Measurements from ENCODE around the gene DNAL4. TPM values are rescaled to one million over a fixed set of nuclear protein-coding genes. Genes with fewer than 3 reads are reported as not detected.

DNAL4 gene
- polyA plus RNA-seq, 2 of the 4 experiments (the other 2 are of a cell fraction): 7.7 to 9.8 TPM

- ChIA-PET CTCF (interaction anchor here (0.8 to 6.6 kb wide), 4 partner anchors 11 to 64 kb away, joined by 3 to 48 read pairs (median 12); no protein-coding TSS in a partner anchor), POLR2A (no interaction called here)
- Histone ChIP-seq H3K9me3 (no peaks in the 10 kb centered on the region), H3K4me3 (no peak overlapping the region), H3K4me1 (peaks cover 48% of the 10 kb centered on the region), H3K27ac (peak overlapping the region; percentile 82 to 90), H3K4me2 (peak overlapping the region; percentile 61; the same call in 2 of the 3 replicates)
- TF ChIP-seq RCOR1 (IDR thresholded peaks at IDR 0.05; ENCODE audit: low read depth, low read length) (no peak), CTCF (IDR thresholded peaks at IDR 0.05) (no peak), CBX2 (IDR thresholded peaks at IDR 0.05; ENCODE audit: borderline replicate concordance, low read depth) (no peak), POLR2A (IDR thresholded peaks at IDR 0.05; ENCODE audit: low read length) (no peak), USF2 (IDR thresholded peaks at IDR 0.05) (no peak)
- DNase-seq (ENCODE audit: low read depth in 1 of 2, low spot score in 1 of 2): no peak
- FAIRE-seq: no peak
- 88% methylated on average over 22 of the region's 30 CpGs for WGBS (ENCODE audit: missing lambda C conversion rate)
- ATAC-seq: no peak; a peak in 1 of 6 replicates
Observed at GRCh38 chr22:38832005-38832978, 38.3 kb upstream of the DNAL4 start.

DNA sequence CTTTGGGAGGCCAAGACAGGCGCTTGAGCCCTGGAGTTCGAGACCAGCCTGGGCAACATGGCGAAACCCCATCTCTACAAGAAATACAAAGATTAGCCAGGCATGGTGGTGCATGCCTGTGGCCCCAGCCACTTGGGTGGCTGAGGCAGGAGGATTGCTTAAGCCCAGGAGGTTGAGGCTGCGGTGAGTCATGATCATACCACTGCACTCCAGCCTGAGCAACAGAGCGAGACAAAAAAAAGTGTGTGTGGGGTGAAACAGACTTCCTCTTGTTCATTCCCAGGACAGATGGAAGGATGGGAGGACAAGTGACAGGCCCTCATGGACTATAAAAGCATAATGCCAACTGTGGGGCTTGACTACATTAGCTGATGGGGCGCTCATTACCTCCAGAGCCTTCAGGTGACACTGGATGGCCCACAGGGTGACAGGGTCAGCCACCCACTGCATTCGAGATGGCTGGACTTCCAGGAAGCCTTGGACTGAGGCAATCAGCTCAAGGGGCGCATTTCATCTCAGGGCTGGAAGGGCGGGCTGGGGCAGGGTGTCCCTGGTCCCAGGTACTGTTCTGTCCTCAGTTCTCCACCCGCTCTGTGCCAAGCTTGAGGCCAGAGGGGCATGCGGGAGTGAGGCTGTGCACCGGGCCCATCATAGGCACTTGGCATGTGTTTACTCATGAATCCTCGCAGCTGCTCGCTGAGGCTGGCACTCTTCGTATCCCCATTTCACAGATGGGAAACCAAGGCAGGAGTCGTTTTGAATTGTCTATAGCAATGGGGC is 37.4 kb upstream of the DNAL4 start:
- Histone ChIP-seq H3K27ac (peak overlapping the region; percentile 82 to 90), H3K4me1 (peaks cover 48% of the 10 kb centered on the region), H3K4me2 (peak overlapping the region; percentile 61), H3K9me3 (no peaks in the 10 kb centered on the region), H3K4me3 (no peak overlapping the region)
- no peak for FAIRE-seq
- peak in 1 of 2 experiments; percentile 59 for DNase-seq (ENCODE audit: low read depth in 1 of 2, low spot score in 1 of 2)
- peak in 1 of 2 experiments; percentile 79; a peak in 3 of 6 replicates for ATAC-seq
- CTCF ChIA-PET: interaction anchor here (0.8 to 4.5 kb wide), 2 partner anchors 38 to 63 kb away, joined by 3 to 18 read pairs; no protein-coding TSS in a partner anchor
- POLR2A ChIA-PET: no interaction called here
- 72% methylated on average over 15 of the region's 16 CpGs for WGBS (ENCODE audit: missing lambda C conversion rate)
- TF ChIP-seq JUNB (IDR thresholded peaks at IDR 0.05): peak; percentile 51; the same call in 1 of the 2 replicates
- no peak for TF ChIP-seq HES2 (IDR thresholded peaks at IDR 0.05)
- TF ChIP-seq SMC3 (IDR thresholded peaks at IDR 0.05): 0 out of 3 replicates have a peak, but pooled peaks have one; percentile 7
- TF ChIP-seq MYC (IDR thresholded peaks at IDR 0.05; ENCODE audit: borderline replicate concordance, low read length): no peak
- no peak for TF ChIP-seq BCL3 (IDR thresholded peaks at IDR 0.05)
- no peak for TF ChIP-seq POLR2A (IDR thresholded peaks at IDR 0.05; ENCODE audit: low read length)
- TF ChIP-seq CEBPB (IDR thresholded peaks at IDR 0.05): peak; percentile 53 to 85; a peak in 3 of 4 replicates
- no peak for TF ChIP-seq POLR2AphosphoS2 (conservative IDR thresholded peaks at IDR 0.05; ENCODE audit: low read length)
- TF ChIP-seq EP300 (IDR thresholded peaks at IDR 0.05): peak; percentile 33 to 40; a peak in 1 of 5 replicates
- no peak for TF ChIP-seq CBX2 (IDR thresholded peaks at IDR 0.05; ENCODE audit: borderline replicate concordance, low read depth)
- TF ChIP-seq EHMT2 (IDR thresholded peaks at IDR 0.05; ENCODE audit: low read depth): no peak
- TF ChIP-seq PBX3 (IDR thresholded peaks at IDR 0.05): no peak
- TF ChIP-seq JUN (IDR thresholded peaks at IDR 0.05): peak in 1 of 2 experiments; percentile 42; a peak in 1 of 5 replicates
- peak; percentile 47 for TF ChIP-seq FOSL2 (IDR thresholded peaks at IDR 0.05)
- peak; percentile 78 for TF ChIP-seq FOSL2 (CRISPR knock-in tag; IDR thresholded peaks at IDR 0.05)
- TF ChIP-seq CBX8 (IDR thresholded peaks at IDR 0.05): no peak
- no peak for TF ChIP-seq USF2 (IDR thresholded peaks at IDR 0.05)
